ENCODE results near the gene CMTR1.
"Not testable (repeated sequence)": the region's sequence is repeated elsewhere in the genome, so short reads cannot be mapped to it uniquely, and the experiment has no call there.

The CMTR1 gene

DNA sequence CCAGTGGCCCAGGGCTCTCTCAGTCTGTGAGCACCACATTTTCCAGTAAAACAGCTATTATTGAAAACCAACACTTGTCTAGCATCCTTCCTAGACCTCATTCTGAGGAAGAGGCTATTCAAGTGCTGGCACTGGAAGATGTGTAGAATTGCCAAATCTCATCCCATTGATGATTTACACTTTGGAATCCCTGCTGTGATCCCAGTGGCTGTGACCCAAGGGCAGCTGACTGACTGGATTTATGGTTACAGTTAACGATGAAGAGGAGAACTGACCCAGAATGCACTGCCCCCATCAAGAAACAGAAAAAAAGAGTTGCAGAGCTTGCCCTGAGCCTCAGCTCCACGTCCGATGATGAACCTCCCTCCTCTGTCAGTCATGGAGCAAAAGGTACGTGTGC is 2.4 kb downstream of the CMTR1 start:
- DNase-seq: no peak

DNA sequence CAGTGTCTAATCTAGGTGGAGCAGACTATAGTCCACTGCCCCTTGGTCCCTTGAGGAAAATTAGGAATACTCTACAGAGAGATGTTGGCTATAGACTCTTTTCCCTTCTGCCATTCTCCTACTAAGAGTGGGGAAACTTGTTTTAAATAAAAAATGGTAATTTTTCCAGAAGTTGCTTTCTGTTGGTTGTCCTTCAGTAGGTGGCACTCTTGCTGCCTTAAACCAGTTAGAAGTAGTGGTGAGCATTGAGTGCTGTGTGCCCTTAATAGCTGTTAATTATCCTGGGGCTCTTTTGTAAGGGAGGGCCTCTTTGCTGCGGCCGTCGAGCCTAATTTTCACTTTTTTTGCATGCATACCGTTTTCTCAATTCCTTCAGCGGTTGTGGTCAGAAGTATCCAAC is 2.8 kb downstream of the CMTR1 start:
- no peak for DNase-seq

DNA sequence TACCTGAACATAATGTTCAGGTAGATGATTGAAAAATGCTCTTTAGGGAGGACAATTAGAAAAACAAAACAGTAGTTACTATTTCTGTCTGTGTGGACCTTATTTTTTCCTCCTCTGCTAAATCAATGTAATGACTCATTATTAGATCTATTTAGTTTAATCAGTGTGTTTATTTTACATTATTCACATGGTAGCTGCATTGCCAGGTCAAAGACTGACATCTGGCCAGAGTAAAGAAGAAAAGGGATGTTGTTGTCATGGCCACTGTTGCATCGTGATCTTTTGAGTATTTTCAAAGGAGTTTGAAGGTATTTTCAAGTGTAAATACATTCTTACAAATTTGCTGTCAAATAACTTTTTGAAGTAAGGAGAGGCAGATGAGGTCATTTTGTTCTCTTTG is 5.9 kb downstream of the CMTR1 start:
- no peak for DNase-seq

DNA sequence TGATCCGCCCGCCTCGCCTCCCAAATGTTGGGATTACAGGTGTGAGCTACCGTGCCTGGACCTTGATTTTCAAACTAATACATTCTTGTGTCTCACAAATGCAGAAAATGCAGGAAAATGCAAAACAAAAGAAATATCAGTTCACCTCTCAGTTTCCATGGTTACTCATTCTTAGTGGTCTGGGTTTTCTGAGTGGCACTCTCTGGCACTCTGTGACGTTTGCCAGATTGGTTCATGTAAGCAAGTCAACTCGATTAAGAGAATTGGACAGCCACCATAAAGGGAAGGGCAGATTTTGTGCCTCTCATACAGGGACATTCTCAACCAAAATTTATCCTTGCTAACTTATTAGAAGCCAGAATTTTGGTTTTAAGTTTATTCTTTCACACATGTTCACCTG is 8.6 kb downstream of the CMTR1 start:
- no peak for DNase-seq

DNA sequence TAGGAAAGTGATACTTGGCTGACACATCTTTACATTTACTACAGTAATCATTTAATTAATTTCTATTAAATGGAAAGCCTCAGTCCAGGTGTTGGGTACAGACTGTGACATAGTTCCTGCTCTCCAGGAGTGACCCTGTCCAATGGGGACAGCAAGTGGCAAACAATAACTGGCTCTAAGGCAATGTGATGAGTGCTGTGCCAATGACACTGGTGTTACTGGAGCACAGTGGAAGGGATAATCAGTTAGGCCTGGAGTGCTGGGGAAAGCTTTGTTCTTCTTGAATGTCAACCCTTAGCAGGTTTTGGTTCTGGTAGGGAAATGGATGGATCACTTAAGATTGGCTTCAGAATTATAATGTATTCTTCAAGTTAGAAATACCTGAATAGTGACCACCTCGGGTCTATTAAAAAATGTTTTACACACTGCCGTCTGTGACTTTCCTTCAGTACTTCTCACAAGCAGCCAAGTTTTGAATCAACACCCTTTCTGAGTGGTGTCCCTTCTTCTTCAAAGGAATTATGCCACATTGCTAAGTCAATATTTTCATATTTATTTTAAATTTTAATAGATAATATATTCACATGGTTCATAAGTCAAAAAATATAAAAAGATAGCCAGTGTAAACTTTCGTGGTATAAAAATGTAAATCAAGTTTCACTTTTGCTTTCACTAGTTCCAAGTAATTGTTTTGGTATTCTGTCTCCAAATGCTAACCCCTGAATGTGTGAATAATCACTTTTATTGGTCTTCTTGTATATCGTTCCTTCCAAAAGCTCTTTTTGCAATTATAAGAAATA is 9.6 kb downstream of the CMTR1 start:
- DNase-seq: peak in 2 of 3 donors; percentile 15 to 32

DNA sequence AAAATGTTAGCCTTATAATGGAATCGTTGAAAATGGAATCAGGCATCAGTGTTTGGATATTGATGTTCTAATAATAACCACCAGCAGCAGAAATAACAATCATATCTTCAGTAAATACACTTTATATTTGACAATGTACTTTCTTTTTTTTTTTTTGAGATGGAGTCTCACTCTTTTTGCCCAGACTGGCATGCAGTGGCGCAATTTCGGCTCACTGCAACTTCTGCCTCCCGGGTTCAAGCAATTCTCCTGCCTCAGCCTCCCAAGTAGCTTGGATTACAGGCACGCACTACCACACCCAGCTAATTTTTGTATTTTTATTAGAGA is 10.2 kb downstream of the CMTR1 start:
- not testable (repeated sequence) for DNase-seq

DNA sequence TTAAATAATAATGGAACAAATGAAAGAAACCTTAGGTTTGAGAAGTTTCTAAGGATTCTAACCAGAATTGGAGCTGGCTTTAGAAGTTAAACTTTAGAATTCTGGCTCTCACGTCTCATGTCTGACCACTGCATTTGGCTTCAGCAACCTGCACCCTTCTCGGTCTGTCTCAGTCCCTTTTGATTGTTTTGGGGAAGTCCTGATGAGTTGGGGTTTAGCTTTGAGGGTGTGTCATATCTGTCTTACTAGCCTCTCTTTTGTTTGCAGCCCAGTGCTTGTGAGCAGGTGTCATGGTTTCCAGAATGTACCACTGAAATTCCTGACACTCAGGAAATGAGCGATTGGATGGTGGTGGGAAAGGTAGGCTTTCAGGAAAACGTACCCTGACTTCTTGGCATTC is 17.0 kb downstream of the CMTR1 start:
- DNase-seq: no peak

DNA sequence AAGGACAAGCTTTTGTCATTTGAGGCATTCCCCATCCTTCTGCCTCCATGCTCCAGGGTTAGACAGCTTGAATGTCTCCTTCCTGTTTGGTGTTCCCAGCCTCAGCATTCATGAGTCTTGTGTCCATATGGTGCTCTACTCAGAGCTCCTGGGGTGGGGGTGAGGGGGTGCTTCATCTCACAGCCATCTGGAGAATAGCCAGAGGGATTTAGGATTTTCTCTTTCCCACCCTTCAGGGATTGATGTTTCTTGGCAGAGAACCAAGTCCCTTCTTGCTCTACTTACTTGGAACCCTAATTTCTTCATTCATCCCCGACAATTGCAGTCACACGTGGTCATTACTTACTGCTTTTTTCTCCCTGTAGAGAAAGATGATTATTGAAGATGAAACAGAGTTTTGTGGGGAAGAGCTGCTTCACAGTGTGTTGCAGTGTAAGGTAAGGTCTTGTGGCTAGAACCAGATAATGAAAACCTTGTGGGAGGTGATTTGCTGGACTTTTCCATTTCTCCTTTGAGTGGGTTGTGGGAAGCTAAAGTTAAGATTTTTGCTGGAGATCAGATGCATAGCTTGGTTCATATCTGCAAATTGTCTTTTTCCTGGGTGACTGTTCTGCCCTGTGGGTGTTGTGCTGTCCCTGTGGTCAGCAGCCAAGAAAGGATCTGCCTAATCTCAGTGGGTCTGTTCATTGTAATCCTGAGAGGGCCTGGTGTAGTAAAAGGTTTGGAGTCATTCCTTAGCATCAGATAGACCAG is 18.6 kb downstream of the CMTR1 start:
- DNase-seq: no peak

DNA sequence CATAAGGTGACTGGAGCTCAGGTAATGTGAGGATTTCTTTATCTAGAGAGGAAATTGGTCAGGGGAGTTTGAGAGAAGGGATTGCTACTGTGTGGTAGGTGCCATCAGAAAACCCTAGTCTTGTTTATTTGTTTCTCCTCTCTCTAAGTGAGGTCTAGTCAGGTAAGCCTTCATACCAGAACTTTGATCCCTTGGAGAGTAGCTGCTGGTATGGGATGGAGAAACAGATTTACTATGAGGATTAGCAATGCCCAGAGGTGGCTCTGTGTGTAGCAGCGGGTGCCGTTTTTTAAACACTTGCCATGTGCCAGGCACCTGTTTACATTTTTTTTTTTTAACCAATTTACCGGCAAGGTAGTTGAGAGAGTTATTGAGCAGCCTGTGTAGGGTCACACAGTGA is 19.5 kb downstream of the CMTR1 start:
- no peak for DNase-seq

DNA sequence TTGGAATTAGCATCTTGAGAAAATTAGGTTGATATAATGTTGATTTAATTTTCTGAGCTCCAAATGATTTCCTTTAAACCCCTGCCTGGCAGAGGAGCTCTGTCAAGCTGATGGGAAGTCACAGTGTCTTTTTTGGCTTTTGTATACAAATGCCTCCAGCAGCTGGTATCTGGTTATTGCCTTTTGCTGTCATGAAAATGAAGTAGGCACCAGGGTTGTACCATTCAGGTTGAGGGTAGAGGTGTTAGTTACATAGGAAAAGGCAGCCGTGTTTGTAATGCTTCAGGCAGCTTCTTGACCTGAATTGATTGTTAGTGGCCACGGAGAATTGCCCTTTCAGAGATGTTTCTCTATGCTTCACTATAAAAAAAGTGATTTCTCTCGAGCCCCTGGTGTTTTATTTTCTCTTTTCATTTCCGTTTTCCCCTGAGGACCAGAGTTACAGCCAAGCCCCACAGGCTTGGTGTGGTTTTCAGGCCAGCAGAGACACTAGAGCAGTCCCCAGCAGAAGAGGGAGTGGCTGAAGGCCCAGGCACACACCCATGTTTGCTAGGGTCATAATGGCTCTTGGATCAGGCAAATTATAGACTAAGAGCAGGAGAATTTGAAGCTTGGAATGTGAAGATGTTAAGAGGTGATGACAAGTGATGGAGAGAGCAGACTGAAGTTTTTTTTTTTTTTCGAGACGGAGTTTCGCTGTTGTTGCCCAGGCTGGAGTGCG is 21.6 kb downstream of the CMTR1 start:
- no peak for DNase-seq

DNA sequence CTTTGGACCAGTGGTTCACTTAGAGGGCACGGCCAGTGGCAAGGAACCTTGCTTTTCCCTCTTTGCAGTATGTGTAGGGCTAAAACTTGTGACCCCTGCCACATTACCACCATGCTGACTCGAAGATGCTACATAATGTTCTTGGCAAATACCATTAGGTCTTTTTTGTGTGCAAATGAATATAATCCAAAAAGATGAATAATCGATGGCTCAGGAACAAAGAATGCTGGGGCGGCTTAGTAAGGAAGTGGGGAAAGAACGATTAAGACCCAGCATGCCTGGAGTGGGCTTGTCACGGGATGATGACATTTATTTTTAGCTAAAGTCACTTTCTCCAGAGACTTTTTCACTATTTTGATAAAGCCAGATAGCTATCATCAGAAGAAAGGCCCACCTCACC is 23.1 kb downstream of the CMTR1 start:
- DNase-seq: no peak

DNA sequence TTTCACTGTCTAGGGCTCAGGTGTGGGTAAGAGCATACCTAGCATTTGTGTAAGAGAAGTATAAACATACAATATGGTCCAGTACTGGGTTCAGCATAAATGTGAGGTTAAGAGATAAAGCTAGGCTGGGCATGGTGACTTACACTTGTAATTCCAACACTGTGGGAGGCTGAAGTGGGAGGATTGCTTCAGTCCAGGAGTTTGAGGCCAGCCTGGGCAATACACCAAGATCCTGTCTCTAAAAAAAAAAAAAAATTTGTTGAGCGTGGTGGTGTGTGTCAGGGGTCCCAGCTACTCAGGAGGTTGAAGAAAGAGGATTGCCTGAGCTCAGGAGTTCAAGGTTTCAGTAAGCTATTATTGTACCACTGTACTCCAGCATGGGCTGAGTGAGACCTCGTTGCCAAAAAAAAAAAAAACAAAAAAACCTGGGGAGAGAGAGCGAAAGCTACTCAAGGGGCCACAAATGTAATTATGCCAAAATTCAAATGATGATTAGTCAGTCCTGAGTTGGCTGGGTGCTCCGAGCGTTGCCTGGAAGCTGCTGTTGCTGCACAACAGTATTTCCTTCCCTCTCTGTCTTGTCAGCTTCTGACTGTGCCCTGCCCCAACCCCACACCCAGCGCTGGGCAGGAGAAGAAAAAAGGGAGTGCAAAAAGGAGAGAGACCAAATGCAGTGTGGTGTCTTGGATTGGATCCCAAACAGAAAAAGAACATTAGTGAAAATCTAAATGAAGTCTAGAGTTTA is 24.0 kb downstream of the CMTR1 start:
- DNase-seq: peak in 2 of 3 donors; percentile 7 to 18

DNA sequence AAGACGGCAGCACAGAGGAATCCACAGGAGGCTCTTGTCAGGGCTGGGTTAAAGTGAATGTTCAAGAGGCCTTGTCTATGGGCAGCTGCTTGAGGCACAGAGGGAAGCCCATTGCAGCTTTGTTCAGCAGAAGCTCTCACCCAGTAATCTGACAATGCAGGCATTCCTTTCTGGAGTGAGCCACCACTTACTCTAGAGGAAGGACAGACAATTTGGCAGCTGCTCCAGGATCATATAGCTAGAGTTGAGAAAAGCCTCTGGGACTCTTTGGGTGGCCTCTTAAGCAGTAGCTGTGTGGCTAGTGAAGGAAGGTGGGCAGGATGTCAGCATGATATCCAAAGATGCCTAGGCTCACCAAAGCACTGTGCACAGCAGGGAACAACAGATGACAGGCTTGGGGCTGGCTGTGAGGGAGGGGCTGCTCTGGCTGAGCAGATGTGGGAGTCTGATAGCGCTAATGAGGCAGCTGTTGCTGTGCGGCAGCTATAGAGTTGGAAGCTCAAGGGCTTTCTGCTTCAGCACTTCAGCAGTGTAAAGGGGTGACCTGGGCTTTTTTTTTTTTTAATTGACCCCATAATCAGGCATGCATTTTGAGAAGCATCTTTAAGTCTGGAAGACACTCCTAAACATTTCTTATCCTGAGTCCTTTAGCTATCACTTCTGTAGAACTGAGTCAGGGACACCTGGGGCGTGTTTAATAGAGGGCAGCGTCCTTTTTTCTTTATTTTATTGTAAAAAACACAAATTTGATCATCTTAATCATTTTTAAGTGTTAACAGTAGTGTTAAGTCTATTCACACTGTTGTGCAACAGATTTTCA is 27.2 kb downstream of the CMTR1 start:
- no peak for DNase-seq

DNA sequence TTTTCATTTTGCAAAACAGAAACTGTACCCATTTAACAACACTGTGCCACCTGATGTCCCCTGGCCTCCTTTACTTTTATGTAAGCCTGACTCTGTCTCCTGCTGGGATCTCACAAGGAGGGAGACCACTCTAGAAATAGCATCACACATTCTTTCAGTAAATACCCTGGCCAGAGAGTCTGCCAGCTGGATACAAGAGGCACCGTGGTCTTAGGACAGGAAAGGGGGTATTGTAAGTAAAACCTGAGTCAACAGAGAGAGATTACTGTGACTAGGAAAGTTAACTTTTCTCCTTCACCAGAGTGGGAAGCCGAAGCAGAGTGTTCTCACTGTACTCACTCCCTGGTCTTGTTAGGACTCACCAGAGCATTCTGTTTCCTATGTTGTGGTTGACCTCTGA is 27.8 kb downstream of the CMTR1 start:
- DNase-seq: no peak

DNA sequence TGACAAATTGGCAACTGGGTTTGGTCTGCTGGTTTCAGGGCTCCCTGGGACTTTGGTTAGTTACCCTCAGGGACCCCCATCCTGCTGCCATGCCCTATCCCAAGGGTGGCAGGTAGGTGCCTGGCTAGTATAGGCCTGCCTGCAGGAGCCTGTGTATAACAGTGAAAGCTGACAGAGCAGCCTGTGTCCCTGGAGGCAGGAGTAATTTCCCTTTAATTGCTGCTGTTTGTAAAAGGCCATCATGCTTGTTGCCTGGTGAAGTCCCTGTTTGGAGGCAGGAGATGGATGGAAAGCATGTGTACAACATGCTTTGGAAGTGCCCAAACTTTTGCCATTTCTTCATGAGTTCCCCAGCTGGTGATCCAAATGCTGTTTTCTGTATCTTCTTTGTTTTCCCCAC is 30.1 kb downstream of the CMTR1 start:
- no peak for DNase-seq

DNA sequence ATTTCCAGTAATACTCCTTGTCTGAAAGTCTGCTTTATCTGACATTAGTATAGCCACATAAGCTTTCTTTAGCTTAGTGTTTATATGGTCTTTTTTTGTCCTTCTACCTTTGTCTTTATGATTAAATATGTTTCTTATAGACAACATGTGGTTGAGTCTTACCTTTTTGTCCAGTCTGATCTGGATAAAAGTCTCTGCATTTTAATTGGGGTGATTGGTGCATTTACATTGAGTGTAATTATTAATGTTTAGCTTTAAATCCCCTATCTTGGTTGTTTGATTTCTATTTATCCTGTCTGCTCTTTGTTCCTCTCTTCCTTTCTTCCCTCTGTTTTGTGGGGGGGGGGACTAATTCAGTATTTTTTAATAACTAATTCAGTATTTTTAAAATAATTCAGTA is 34.7 kb downstream of the CMTR1 start:
- no peak for DNase-seq

DNA sequence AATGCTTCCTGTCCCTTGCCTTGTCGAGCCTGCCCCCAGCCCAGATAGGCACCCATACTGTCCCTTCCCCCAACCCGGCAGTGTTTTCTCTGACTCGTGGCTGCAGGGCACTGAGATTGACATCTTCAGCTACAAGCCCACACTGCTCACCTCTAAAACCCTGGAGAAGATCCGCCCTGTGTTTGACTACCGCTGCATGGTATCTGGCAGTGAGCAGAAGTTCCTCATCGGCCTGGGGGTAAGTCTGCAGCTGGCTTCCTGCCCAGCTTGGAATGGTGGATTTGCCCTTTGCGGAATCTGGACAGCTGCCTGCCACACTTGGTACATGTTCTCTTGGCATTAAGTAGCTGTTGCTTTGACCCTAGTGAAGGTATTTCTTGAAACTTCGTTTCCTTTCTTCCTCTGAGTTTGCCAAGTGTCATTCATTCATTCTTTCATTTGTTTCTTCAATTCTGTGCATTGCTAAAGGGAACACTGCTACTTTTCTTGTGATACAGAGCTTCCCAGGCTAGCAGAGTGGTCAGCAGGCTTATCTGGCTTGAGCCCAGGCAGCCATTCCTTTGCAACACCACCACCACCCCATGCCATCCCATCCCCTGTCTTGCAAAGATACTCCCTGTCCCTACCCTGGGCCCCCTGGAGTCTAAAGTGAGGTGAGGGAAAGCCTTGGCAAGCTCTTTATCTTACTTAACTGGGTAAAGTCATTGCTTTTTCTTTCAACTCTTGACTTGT is 40.5 kb downstream of the CMTR1 start:
- no peak for DNase-seq

DNA sequence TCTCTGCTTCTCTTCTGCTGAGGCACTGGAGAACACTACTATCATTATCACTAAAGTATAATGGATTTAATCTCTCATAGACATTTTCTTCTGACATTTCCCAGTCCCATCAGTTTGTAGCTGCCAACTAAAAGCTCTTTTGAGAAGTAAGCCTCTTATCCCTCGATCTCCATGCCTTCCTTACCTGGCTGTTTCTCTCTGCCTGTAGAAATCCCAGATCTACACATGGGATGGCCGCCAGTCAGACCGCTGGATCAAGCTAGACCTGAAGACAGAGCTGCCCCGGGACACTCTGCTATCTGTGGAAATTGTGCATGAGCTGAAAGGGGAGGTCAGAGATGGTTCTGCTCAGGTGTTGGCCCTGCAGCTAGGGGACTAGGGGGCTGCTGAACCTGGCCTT is 41.3 kb downstream of the CMTR1 start:
- no peak for DNase-seq

DNA sequence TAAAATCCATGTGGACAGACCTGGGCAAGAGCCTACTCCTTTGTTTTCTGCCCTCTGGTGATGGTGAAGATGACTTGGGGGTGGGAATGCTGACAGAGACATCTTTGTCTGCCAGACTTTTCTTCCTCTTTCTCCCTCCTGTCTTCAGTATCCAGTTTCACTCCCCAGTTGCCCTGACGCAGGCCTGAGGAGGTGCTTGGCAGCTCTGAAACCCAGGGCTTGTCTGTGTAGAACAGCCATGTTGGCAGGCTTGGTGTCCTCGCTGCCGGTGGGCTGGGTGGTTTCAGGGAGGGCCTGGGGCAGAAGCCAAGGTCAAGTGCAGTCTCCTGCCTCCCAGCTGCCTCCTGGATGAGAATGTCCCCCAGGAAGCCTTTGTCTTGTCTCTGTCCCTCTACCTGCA is 44.2 kb downstream of the CMTR1 start:
- no peak for DNase-seq

DNA sequence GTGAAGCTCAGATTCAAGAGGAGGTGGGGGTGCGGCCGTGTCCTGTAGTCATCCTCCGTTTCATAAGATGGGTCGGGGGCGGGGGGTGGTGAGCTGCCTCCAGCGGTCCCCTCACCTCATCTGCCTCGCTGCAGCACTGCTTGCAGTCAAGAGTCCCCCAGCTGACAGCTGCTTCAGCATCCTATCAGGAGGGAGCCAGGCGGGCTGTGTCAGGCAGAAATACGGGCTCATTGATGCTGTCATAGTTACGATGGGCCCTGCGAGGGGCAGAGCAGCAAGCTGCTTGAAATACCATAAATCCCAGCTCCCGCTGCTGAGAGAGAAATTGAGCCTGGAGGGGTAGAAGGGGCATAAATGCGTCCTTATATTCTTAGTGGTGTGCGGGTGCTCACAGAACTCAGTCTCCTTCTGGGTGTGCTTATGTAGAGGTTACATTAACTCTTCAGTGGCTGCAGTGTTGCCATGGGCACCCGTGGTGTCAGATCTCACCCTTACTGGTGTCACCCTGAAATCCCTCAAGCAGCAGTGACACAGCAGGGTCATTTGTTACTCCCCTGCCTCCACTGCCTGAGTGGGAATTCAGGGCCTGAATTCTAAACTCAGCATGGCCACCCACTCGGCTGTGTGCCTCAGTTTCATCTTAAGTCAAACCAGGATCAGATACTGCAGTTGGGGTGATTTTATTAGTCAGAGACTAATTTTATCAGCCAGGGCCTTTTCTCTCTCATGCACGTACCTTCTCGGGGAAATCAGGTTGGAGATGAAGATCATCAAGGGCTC is 44.8 kb downstream of the CMTR1 start:
- DNase-seq: no peak

DNA sequence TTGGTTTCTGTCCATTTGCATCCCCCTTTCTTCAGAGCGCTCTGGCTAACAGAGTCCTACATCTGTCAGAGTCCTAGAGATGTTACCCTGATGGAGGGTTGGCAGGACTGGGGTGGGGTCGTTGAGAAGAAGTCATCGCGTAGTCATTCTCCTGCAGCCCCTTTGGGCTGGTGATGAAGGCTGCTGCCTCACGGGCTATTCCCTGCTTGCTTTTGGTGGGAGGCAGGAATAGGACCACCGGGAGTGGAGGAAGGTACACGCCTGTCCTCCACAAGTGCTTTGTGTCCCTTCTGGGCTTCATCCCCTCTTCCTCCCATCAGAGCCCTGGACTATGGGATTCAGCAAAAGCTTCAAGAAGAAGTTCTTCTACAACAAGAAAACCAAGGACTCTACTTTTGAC is 45.8 kb downstream of the CMTR1 start:
- DNase-seq: no peak

Measured in suppressor macrophage treated with lipopolysaccharide for 1 hour (primary cell).